GM18519 (cell line): ENCODE data around the gene GLTP.
A peak's percentile ranks its signal among the peaks of the same experiment; 100 is the strongest.
"Not testable (repeated sequence)": the region's sequence is repeated elsewhere in the genome, so short reads cannot be mapped to it uniquely, and the experiment has no call there.

Experiments used
- ATAC-seq: cut with Tn5 transposase; IDR thresholded peaks from one replicate; pipeline ENCODE4 v1.9.1; 2021; ENCODE audit warnings: mild to moderate bottlenecking, moderate library complexity; ENCODE audit not compliant: unreplicated experiment, low FRiP score

The GLTP gene, protein sequence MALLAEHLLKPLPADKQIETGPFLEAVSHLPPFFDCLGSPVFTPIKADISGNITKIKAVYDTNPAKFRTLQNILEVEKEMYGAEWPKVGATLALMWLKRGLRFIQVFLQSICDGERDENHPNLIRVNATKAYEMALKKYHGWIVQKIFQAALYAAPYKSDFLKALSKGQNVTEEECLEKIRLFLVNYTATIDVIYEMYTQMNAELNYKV

GRCh38 chr12:109880043-109880931, at the start of gene GLTP:
GLTP (minus strand) TSS chr12:109880541; CDS start chr12:109880374, 167 bp downstream.
- peak; percentile 84 for ATAC-seq

DNA sequence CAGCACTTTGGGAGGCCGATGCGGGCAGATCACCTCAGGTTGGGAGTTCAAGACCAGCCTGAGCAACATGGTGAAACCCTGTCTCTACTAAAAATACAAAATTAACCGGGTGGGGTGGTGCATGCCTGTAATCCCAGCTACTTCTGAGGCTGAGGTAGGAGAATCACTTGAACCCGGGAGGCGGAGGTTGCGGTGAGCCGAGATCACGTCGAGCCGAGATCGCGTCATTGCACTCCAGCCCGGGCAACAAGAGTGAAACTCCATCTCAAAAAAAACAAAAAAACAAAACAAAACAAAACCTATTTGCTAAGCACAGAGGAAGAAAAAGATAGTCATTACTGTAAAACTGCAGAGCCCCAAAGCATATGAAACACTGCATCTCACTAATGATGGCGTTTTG, 49.0 kb upstream of the GLTP start:
- ATAC-seq = not testable (repeated sequence)

- ATAC-seq = no peak
Measured at GRCh38 chr12:109928058-109928656, 47.8 kb upstream of the GLTP start.

GRCh38 chr12:109927622-109928021, 47.3 kb upstream of the GLTP start:
- no peak for ATAC-seq

DNA sequence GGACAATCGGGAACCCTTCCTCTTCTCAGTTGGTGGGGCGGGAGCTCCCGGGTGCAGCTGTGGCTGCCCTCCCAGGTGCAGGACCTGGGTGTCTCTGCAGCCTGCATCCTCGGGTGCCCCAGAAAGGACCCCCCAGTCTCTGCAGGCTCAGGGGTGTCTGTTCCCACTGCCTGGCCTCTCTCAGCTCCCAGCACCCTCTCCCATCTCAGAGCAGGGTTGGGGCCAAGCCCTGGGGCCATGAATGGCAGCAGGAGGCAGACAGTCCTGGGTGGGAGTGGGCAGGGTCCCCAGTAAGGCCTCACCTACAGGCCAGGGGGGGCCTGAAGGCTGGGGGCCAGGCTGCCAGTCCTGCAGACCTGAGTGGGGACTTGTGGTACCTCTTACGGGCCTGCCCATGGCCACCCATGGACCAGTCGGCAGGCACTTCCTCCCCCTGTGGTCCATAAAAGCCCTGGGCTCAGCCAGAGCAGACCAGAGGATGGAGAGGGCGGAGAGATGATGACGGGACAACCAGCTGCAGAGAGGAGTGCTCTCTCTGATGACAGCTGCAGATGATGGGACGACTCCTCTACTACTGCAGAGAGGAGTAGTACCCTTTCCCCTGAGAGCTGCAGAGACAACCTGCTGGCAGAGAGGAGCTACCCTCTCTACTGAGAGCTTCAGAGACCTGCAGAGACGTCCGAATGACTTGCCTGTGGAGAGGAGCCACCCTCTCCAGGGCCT, 46.3 kb upstream of the GLTP start:
- no peak for ATAC-seq

DNA sequence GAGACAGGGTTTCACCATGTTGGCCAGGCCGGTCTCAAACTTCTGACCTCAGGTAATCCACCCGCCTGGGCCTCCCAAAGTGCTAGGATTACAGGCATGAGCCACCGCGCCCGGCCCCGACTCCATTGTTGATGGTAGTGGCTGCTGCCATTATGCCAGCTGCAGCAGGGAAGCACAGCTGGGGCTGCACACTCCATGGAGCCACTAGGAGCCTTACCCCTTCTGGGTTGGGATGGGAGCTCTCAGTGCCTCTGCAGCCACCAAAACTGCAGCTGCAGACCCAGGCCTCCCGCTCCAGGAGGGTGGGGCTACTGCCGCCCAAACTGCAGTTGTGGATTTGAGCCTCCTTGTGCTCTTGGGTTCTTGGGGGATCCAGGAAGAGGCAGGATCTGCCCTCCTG, 45.7 kb upstream of the GLTP start:
- ATAC-seq = no peak

DNA sequence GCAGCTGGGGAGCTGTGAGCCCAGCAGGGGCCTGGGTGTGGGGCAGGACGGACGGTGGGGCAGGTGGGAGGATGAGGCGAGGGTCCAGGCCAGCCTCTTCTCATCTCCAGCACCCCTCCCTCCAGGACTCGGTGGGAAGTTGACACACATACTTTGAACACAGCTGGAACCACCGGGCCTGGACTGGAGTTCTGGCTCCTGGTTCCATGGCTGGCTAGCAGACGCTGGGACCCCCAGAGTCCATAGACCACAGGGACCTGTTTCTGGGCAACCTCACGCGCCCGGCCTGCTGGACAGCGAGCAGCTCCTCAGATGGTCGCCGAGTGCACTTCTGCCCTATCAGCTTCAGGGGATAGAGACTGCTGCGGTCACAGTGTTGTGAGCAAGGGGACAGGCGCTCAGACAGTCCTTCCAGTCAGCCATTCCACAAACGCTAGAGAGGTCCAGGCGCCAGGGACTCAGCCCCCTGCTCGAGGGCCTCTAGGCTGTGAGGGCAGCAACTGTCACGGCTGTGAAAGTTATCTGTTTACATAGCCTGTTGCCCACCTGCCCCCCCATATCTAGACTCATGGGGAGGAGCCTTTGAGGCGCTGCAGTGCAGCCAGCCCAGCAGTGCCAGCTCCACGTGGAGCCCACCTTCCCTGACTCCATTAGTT, 45.0 kb upstream of the GLTP start:
- ATAC-seq = no peak

GRCh38 chr12:109923481-109924245, 43.3 kb upstream of the GLTP start:
- no peak for ATAC-seq

DNA sequence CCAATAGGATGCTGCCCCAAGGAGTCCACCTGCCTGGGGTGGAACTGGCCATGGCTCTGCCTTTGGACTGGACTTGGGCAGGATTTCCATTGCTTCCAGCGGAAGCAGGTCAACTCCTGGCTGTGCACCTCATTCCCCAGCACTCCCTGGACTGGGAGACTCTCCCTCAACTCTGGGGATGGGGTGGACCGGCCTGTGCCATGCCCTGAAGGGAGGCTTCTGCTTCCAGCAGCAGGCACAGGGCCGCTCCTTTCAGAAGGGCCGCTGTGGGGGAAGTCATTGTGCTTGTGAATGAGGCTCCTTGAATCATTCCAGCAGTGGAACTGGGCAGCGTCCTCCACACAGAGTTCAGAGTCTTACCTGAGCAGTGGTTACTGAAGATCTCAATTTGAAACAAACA, 42.7 kb upstream of the GLTP start:
- no peak for ATAC-seq

- no peak for ATAC-seq
Measured at GRCh38 chr12:109921982-109922381, 41.6 kb upstream of the GLTP start.

- ATAC-seq = no peak
Measured at GRCh38 chr12:109920261-109920780, 40.0 kb upstream of the GLTP start.

- ATAC-seq = no peak
Measured at GRCh38 chr12:109919456-109919855, 39.1 kb upstream of the GLTP start.

GRCh38 chr12:109916045-109916444, 35.7 kb upstream of the GLTP start:
- no peak for ATAC-seq

GRCh38 chr12:109915171-109916040, 35.1 kb upstream of the GLTP start:
- ATAC-seq = no peak

DNA sequence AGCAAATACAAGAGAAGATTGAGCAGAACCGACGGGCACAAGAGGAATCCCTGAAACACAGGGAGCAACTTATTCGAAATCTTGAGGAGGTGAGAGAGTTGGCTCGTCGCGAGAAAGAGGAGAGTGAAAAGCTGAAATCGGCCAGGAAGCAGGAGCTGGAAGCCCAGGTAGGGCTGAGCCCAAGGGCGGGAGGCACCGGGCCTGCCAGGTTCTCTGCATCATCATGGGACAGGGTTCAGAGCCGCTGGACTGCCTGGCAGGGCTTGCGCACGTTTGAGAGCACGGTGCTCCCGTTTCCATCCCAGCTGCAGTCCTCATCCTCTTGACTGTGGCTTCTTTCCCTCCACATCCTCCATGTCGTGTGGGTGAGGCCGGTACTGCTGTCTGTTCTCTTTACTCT, 34.1 kb upstream of the GLTP start:
- ATAC-seq = no peak

- no peak for ATAC-seq
Measured at GRCh38 chr12:109912855-109913321, 32.5 kb upstream of the GLTP start.

GRCh38 chr12:109910969-109911348, 30.6 kb upstream of the GLTP start:
- no peak for ATAC-seq

DNA sequence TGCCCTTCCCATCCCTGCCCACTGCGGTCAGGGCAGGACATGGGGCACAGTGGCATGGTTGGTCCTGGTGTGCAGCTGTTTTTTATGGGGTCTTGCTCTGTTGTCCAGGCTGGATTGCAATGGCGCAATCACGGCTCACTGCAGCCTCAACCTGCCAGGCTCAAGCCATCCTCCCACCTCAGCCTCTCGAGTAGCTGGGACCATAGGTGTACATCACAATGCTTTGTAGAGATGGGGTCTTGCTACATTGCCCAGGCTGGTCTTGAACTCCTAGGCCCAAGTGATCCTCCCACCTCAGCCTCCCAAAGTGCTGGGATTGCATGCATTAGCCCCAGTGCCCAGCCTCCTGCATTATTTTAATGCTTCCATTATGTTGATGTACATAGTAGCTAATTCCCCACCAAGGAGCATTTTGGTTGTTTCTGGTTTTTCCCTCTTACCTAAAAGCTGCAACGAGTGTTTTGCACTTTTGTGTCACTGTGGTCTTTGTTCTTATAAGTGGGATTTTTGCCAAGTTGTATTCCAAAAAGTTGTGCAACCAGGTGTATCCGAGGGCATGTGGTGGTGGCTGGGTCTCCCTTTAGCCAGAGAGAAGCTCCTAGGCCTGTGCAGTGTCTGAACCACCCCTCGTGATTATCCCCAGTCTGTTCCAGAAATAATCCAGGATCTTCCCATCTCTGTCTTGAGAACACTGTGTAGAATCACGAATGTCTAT, 30.1 kb upstream of the GLTP start:
- ATAC-seq = no peak
